Measurements from ENCODE around the gene CD68.

The CD68 gene

DNA sequence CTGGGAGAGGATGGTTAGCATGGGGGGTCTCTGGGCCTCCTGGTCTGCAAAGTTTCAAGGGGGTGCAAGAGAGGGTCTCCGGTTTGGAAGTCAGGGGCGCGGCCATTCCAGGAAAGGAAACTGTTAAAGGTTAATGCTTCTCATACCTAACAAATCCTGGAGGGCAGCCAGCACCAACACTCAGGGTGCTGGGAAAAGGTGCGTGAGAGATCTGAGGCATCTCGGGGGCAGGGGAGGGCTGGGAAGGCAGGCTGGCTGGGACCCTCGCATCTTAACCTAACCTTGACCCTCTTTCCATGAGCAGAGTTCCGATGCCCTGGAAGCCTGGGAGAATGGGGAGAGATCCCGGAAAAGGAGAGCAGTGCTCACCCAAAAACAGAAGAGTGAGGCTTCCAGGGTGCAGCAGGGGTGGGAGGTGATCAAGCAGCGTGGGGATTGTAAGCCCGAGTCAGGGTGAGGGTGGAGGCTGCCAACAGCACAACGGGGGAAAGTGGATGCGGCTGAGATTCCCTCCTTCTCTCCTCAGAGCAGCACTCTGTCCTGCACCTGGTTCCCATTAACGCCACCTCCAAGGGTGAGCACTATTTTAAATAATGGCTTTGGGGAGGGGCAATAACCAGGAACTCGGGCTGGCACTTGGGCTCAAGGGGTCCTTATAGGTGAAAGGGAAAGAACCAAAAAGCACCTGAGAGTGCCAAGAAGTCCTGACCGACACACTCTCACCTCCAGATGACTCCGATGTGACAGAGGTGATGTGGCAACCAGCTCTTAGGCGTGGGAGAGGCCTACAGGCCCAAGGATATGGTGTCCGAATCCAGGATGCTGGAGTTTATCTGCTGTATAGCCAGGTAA lies 19.9 kb upstream of the CD68 start:
- TF ChIP-seq, protein P1, sequence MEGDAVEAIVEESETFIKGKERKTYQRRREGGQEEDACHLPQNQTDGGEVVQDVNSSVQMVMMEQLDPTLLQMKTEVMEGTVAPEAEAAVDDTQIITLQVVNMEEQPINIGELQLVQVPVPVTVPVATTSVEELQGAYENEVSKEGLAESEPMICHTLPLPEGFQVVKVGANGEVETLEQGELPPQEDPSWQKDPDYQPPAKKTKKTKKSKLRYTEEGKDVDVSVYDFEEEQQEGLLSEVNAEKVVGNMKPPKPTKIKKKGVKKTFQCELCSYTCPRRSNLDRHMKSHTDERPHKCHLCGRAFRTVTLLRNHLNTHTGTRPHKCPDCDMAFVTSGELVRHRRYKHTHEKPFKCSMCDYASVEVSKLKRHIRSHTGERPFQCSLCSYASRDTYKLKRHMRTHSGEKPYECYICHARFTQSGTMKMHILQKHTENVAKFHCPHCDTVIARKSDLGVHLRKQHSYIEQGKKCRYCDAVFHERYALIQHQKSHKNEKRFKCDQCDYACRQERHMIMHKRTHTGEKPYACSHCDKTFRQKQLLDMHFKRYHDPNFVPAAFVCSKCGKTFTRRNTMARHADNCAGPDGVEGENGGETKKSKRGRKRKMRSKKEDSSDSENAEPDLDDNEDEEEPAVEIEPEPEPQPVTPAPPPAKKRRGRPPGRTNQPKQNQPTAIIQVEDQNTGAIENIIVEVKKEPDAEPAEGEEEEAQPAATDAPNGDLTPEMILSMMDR (IDR thresholded peaks at IDR 0.05; ENCODE audit: control insufficient read depth, insufficient read depth, low read depth, low read length, missing control alignments) = no peak
- no peak for DNase-seq (ENCODE audit: low read depth)
- no peak overlapping the region for H3K4me3 ChIP-seq (ENCODE audit: control insufficient read depth, low read depth, low read length)

DNA sequence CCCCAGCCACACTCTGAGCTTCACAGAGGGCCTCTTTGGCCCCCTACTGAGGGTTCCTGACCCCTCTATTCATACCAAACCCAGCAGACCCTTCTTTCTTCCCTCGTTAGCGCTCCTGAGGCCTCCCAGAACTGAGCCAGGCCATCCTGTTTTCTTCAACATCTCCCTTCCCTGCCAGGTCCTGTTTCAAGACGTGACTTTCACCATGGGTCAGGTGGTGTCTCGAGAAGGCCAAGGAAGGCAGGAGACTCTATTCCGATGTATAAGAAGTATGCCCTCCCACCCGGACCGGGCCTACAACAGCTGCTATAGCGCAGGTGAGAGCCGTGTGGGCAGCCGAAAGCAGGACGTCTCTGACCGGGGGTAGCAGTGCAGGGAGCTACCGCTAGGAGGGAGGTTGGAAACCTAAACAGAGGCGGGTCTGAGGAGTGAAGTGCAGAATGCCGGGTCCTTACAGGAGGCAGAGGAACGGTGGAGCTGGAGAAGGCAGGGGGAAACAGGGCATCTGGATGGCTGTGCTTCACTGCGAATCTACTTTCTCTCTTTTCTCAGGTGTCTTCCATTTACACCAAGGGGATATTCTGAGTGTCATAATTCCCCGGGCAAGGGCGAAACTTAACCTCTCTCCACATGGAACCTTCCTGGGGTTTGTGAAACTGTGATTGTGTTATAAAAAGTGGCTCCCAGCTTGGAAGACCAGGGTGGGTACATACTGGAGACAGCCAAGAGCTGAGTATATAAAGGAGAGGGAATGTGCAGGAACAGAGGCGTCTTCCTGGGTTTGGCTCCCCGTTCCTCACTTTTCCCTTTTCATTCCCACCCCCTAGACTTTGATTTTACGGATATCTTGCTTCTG lies 19.0 kb upstream of the CD68 start:
- DNase-seq (ENCODE audit: low read depth) = no peak
- H3K4me3 ChIP-seq (ENCODE audit: control insufficient read depth, low read depth, low read length) = peak overlapping the region; percentile 82
- TF ChIP-seq, protein P1 (IDR thresholded peaks at IDR 0.05; ENCODE audit: control insufficient read depth, insufficient read depth, low read depth, low read length, missing control alignments) = peak; percentile 72

DNA sequence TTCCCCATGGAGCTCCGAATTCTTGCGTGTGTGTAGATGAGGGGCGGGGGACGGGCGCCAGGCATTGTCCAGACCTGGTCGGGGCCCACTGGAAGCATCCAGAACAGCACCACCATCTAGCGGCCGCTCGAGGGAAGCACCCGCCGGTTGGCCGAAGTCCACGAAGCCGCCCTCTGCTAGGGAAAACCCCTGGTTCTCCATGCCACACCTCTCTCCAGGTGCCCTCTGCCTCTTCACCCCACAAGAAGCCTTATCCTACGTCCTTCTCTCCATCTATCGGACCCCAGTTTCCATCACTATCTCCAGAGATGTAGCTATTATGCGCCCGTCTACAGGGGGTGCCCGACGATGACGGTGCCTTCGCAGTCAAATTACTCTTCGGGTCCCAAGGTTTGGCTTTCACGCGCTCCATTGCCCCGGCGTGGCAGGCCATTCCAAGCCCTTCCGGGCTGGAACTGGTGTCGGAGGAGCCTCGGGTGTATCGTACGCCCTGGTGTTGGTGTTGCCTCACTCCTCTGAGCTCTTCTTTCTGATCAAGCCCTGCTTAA lies 18.3 kb upstream of the CD68 start:
- TF ChIP-seq, protein P1 (IDR thresholded peaks at IDR 0.05; ENCODE audit: control insufficient read depth, insufficient read depth, low read depth, low read length, missing control alignments) = peak; percentile 92
- no peak for DNase-seq (ENCODE audit: low read depth)
- H3K4me3 ChIP-seq (ENCODE audit: control insufficient read depth, low read depth, low read length) = peak overlapping the region; percentile 82

DNA sequence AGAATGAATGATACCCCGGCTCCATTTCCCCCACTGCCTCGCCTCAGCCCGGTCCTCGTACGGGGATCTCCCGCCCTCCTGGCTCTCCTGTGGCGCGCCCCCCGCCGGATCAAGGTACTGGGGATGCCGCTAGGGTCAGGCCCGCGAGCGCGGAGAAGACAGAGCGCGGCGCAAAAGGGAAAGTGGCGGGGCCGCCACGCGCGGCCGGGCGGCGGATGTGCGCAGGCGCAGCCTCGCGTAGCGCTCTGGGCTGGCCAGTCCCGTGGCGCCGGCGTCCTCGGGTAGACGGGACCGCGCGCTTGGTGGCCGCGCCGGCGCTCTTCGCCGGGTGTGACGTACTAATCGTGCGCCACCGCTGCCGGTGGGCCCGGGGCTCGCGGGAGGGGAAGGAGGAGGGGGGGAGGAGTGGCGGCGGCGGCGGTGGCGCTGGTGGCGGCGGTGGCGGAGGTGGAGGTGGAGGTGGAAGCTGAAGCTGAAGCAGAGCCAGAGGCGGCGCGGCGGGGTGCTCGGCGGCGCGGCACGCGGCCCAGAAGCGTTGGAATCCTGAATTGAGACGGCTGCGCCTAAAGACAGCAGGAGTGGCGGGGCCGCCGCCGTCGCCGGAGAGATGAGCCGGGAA lies 17.7 kb upstream of the CD68 start, which contains the start of gene SENP3:
Gene SENP3 (plus strand): TSS at position 331 of the 619 bp plus-strand sequence. CDS start 1,158 bp downstream, outside the sequence.
- peak; percentile 61 for DNase-seq (ENCODE audit: low read depth)
- peak within 1 kb of the TSS; percentile 82 for H3K4me3 ChIP-seq (ENCODE audit: control insufficient read depth, low read depth, low read length)
- TF ChIP-seq, protein P1 (IDR thresholded peaks at IDR 0.05; ENCODE audit: control insufficient read depth, insufficient read depth, low read depth, low read length, missing control alignments) = no peak

DNA sequence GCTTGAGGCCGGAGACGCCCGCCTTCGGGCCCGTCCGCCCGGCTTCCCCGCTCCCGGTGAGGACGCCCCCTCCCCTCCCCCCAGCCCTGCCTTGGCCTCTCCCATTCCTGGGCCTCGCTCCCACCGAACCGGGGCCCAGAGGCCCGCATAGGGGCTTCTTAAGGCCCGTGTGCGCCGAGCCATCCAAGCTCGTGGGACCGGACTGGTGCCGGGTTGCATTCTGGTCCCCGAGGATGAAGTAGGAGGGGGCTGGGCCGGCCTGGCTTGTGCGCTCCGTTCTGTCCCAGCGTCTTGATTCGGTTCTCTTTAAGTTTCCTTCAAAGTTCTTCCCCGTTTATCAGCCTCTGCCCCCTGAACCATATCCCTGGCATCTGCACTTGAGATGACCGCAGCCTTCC lies 17.2 kb upstream of the CD68 start:
- H3K4me3 ChIP-seq (ENCODE audit: control insufficient read depth, low read depth, low read length) = peak overlapping the region; percentile 82
- no peak for DNase-seq (ENCODE audit: low read depth)
- TF ChIP-seq, protein P1 (IDR thresholded peaks at IDR 0.05; ENCODE audit: control insufficient read depth, insufficient read depth, low read depth, low read length, missing control alignments) = no peak

Measured in AG09309 (cell line).